ENCODE measurements around the gene SNX20. TPM values are rescaled to one million over a fixed set of nuclear protein-coding genes. Genes with fewer than 3 reads are reported as not detected.

Gene SNX20
- total RNA-seq, 1 donor from 2014 or later: not detected

DNA sequence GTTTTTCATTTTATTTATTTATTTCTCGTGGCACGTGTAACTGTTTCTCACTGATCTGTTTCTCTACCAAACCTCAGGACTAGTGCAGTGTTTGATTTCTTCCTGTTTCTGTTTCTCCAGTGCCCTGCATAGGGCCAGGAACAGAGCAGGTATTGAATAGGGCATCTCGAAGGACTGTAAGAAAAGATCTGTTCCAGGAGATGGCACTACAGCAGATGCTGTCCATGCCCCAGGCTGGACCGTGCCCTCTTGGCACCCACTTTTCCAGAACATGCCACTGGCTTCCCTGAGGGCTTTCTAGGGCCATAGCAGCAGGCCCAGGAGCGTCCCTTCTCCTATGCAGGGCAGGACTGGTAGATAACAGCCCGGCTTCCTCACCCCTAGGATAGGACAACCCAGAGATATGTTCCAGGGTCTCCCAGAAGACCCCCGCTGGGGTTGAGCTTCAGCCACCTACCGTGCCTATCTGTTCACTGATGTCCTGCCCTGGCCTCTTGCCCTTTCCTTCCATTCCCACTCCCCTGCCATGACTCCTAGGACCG lies 4.4 kb downstream of the SNX20 start:
- TF ChIP-seq, protein P1, sequence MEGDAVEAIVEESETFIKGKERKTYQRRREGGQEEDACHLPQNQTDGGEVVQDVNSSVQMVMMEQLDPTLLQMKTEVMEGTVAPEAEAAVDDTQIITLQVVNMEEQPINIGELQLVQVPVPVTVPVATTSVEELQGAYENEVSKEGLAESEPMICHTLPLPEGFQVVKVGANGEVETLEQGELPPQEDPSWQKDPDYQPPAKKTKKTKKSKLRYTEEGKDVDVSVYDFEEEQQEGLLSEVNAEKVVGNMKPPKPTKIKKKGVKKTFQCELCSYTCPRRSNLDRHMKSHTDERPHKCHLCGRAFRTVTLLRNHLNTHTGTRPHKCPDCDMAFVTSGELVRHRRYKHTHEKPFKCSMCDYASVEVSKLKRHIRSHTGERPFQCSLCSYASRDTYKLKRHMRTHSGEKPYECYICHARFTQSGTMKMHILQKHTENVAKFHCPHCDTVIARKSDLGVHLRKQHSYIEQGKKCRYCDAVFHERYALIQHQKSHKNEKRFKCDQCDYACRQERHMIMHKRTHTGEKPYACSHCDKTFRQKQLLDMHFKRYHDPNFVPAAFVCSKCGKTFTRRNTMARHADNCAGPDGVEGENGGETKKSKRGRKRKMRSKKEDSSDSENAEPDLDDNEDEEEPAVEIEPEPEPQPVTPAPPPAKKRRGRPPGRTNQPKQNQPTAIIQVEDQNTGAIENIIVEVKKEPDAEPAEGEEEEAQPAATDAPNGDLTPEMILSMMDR (IDR thresholded peaks at IDR 0.05; ENCODE audit: insufficient read depth, low read length, poor library complexity, severe bottlenecking): no peak
- DNase-seq (ENCODE audit: low read depth): no peak
- Histone ChIP-seq H3K4me3 (ENCODE audit: low read depth, low read length) (no peak overlapping the region), H3K36me3 (ENCODE audit: control insufficient read depth, insufficient read depth, low read length) (no peaks in the 10 kb centered on the region), H3K27me3 (ENCODE audit: control insufficient read depth, insufficient read depth, low read length) (peaks cover 2% of the 10 kb centered on the region)

DNA sequence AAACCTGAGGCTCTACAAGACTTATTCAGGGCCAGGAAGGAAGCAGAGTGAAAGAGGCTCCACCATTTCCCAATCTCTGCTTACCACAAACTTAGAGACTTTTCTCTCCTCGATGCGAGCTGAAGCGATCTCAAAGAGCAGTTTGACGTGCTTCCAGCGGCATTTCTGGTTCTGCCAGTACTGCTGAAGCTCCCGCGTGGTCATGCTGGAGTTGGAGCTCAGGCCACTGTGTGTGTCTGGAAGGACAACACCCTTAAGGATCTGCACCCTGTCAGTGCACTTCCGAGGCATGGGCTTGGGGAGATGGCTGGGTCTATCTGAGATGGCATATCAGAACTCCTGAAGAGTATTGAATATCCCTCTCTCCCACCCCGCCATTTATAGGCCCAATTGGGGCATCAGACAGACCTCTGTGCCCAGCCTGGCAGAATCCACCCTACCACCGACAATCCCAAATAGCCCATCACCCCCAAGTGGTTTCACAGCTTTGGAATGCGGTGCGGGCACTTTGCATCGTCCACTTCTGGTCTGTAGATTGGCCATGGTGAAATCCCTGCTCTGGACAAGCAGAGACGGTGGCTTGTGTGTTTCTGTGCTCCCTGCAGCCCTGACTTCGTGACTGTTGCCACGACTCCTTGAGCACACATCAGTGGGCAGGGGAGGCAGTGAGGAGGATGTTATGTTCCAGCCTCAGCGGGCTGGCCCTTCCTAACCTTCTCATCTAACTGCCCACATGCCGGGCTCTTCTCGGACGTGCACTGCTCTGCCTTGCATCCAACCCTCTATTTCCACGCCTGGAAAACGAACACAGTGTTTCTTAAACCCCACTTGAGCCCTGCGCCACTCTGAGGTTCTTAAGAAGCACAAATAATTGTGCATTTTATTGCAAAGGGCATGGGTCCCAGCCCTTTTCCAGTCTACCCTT lies 5.2 kb downstream of the SNX20 start:
- DNase-seq (ENCODE audit: low read depth): no peak
- TF ChIP-seq, protein P1 (IDR thresholded peaks at IDR 0.05; ENCODE audit: insufficient read depth, low read length, poor library complexity, severe bottlenecking): no peak
- Histone ChIP-seq H3K36me3 (ENCODE audit: control insufficient read depth, insufficient read depth, low read length) (no peaks in the 10 kb centered on the region), H3K4me3 (ENCODE audit: low read depth, low read length) (no peak overlapping the region), H3K27me3 (ENCODE audit: control insufficient read depth, insufficient read depth, low read length) (peaks cover 2% of the 10 kb centered on the region)

DNA sequence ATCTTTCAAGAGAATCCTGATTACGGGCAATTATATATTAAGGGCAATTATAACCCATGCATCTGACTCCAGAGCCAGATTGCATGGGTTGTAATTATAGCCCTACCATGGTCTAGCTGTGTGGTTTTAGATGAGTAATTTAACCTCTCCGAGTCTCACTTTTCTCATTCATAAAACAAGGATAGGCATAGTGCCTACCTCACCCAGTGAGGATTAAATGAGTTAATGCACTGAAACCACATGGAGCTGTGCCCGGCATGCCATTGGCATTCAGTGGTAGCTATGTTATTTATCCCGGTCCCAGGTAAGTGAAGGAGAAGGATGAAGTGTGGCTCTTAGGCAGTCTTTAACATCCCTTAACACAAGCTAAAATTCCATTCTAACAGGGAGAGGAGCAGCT lies 6.3 kb downstream of the SNX20 start:
- TF ChIP-seq, protein P1 (IDR thresholded peaks at IDR 0.05; ENCODE audit: insufficient read depth, low read length, poor library complexity, severe bottlenecking): no peak
- Histone ChIP-seq H3K27me3 (ENCODE audit: control insufficient read depth, insufficient read depth, low read length) (peaks cover 2% of the 10 kb centered on the region), H3K36me3 (ENCODE audit: control insufficient read depth, insufficient read depth, low read length) (no peaks in the 10 kb centered on the region), H3K4me3 (ENCODE audit: low read depth, low read length) (no peak overlapping the region)
- DNase-seq (ENCODE audit: low read depth): no peak

DNA sequence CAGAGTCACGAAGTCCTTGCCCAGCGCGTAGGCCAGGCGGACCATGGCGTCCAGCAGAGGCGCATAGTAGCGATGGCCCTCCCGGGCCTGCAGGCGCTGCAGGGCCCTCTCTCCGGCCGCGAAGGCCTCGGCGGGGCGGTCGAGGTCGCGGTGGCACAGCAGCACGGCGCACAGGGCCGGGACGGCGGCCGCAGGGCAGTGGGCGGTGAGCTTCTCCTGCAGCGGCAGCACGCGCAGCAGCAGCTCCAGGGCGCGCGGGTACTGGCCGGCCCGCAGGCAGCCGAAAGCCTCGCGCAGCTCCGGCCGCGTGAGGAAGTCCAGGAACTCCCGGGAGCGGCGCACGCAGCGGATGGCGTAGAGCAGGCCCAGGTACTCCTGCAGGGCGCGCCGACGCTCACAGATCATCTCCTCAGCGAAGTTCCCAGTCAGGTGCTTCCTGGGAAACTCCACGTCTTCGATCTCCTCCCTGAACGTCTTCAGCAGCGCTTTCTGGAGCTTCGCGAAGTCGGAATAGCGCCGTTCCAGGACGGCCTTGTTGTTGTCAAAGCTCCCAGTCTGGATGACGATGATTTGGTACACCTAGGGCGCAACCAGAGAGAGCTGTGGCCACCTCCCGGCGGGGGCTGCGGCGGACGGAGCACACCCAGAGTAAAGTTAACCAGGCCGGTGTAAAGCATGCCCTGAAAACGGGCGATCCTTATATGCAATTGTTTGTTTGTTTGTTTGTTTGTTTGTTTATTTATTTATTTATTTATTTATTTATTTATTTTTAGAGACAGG lies 7.4 kb downstream of the SNX20 start:
- Histone ChIP-seq H3K27me3 (ENCODE audit: control insufficient read depth, insufficient read depth, low read length) (peaks cover 2% of the 10 kb centered on the region), H3K4me3 (ENCODE audit: low read depth, low read length) (no peak overlapping the region), H3K36me3 (ENCODE audit: control insufficient read depth, insufficient read depth, low read length) (no peaks in the 10 kb centered on the region)
- TF ChIP-seq, protein P1 (IDR thresholded peaks at IDR 0.05; ENCODE audit: insufficient read depth, low read length, poor library complexity, severe bottlenecking): no peak
- DNase-seq (ENCODE audit: low read depth): no peak

DNA sequence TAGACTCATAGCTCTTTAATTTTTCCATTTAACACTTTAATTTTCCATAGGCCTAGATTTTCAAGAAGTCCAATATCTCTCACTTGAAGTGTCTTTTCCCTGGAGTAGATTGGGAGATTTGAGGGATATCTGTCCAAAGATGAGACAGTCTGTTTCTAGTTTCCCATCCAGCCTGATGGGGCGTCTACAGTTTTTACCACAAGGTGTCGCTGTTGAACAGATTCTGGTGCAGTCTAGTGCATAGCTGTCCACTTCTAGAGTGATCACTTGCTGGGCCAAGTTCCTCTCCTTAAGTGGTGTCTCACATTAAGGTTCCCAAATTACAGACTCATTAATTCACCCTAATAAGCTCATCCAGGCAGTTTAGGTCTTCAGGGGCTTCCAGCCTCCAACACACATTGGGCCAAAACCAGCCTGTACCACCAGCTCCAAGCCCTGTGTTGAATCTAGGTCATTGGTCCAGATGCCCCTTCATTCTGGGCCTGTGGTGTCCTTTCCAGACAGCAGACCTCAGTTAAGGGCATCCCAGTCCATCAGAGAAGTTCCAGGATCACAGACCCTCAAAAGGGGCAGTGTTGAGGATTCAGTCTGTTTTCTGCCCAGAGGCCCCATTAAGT lies 9.4 kb downstream of the SNX20 start:
- no peak for DNase-seq (ENCODE audit: low read depth)
- TF ChIP-seq, protein P1 (IDR thresholded peaks at IDR 0.05; ENCODE audit: insufficient read depth, low read length, poor library complexity, severe bottlenecking): peak; percentile 51
- Histone ChIP-seq H3K27me3 (ENCODE audit: control insufficient read depth, insufficient read depth, low read length) (peaks cover 2% of the 10 kb centered on the region), H3K4me3 (ENCODE audit: low read depth, low read length) (no peak overlapping the region), H3K36me3 (ENCODE audit: control insufficient read depth, insufficient read depth, low read length) (no peaks in the 10 kb centered on the region)
